H9 (cell line): ENCODE measurements around the gene CDADC1. TPM values are rescaled to one million over a fixed set of nuclear protein-coding genes. Genes with fewer than 3 reads are reported as not detected.

ENCODE experiments used
- DNase-seq: peaks from one replicate; pipeline ENCODE4 v3.0.0-alpha.2; 2017
- H2AFZ ChIP-seq: one replicate; pipeline ENCODE4 v1.6.1; 2013; ENCODE audit warnings: mild to moderate bottlenecking, low read length, control low read depth, moderate library complexity
- H2AK5ac ChIP-seq: 2 replicates; pipeline ENCODE4 v1.6.1; 2013; ENCODE audit warnings: low read length, control low read depth, mixed read lengths; ENCODE audit not compliant: insufficient read length
- H2BK120ac ChIP-seq: one replicate; pipeline ENCODE4 v1.6.1; 2013; ENCODE audit warnings: low read depth, mild to moderate bottlenecking, low read length, control low read depth, inconsistent platforms; ENCODE audit not compliant: poor library complexity, severe bottlenecking
- H2BK12ac ChIP-seq: 2 replicates; pipeline ENCODE4 v1.6.1; 2013; ENCODE audit warnings: low read length, control low read depth, mixed read lengths, low read depth; ENCODE audit not compliant: insufficient read length
- H2BK15ac ChIP-seq: 2 replicates; pipeline ENCODE4 v1.6.1; 2013; ENCODE audit warnings: low read depth, low read length, control low read depth
- H2BK20ac ChIP-seq: one replicate; pipeline ENCODE4 v1.6.1; 2013; ENCODE audit warnings: low read depth, mild to moderate bottlenecking, low read length, control low read depth, inconsistent platforms; ENCODE audit not compliant: poor library complexity, severe bottlenecking
- H2BK5ac ChIP-seq: 2 replicates; pipeline ENCODE4 v1.6.1; 2013; ENCODE audit warnings: low read length, control low read depth, mixed read lengths; ENCODE audit not compliant: insufficient read length
- H3K14ac ChIP-seq: 2 replicates; pipeline ENCODE4 v1.6.1; 2013; ENCODE audit warnings: low read length, control low read depth; ENCODE audit not compliant: insufficient read depth
- H3K18ac ChIP-seq: 2 replicates; pipeline ENCODE4 v1.6.1; 2013; ENCODE audit warnings: low read depth, mild to moderate bottlenecking, mixed read lengths, low read length, control low read depth; ENCODE audit not compliant: insufficient read length
- H3K23ac ChIP-seq: 2 replicates; pipeline ENCODE4 v1.6.1; 2013; ENCODE audit warnings: low read length, control low read depth, mixed read lengths, low read depth; ENCODE audit not compliant: insufficient read length
- H3K23me2 ChIP-seq: 2 replicates; pipeline ENCODE4 v1.6.1; 2013; ENCODE audit warnings: low read depth, mild to moderate bottlenecking, mixed read lengths, low read length, control low read depth; ENCODE audit not compliant: insufficient read length, poor library complexity, severe bottlenecking
- H3K27ac ChIP-seq: 2 replicates; pipeline ENCODE4 v1.5.1; 2013; ENCODE audit warnings: low read length, control low read depth, mixed read lengths, low read depth; ENCODE audit not compliant: insufficient read length
- H3K27me3 ChIP-seq: 2 replicates; pipeline ENCODE4 v1.6.1; 2013; ENCODE audit warnings: low read length, control low read depth, inconsistent platforms; ENCODE audit not compliant: insufficient read depth
- H3K4ac ChIP-seq: 2 replicates; pipeline ENCODE4 v1.6.1; 2013; ENCODE audit warnings: low read depth, mild to moderate bottlenecking, control low read depth, inconsistent platforms, low read length, moderate library complexity
- H3K4me1 ChIP-seq: 2 replicates; pipeline ENCODE4 v1.6.1; 2013; ENCODE audit warnings: low read length, control low read depth, inconsistent platforms; ENCODE audit not compliant: insufficient read depth
- H3K4me2 ChIP-seq: 2 replicates; pipeline ENCODE4 v1.6.1; 2013; ENCODE audit warnings: low read length, control low read depth, mixed read lengths; ENCODE audit not compliant: insufficient read length, insufficient read depth
- H3K56ac ChIP-seq: 2 replicates; pipeline ENCODE4 v1.6.1; 2013; ENCODE audit warnings: low read depth, mild to moderate bottlenecking, mixed read lengths, low read length, control low read depth; ENCODE audit not compliant: insufficient read length
- H3K79me1 ChIP-seq: 2 replicates; pipeline ENCODE4 v1.6.1; 2013; ENCODE audit warnings: low read depth, mild to moderate bottlenecking, moderate library complexity, low read length, control low read depth, inconsistent platforms; ENCODE audit not compliant: insufficient read depth, poor library complexity, severe bottlenecking
- H3K79me2 ChIP-seq: 2 replicates; pipeline ENCODE4 v1.6.1; 2013; ENCODE audit warnings: low read length, control low read depth, inconsistent platforms; ENCODE audit not compliant: insufficient read depth
- H3K9ac ChIP-seq: 2 replicates; pipeline ENCODE4 v1.6.1; 2013; ENCODE audit warnings: low read length, control low read depth, mixed read lengths; ENCODE audit not compliant: insufficient read length; ENCODE audit errors: extremely low read depth
- H3K9me3 ChIP-seq: one replicate; pipeline ENCODE4 v1.6.1; 2013; ENCODE audit warnings: low read depth, low read length, inconsistent platforms; ENCODE audit not compliant: control insufficient read depth
- H3T11ph ChIP-seq: one replicate; pipeline ENCODE4 v1.6.1; 2013; ENCODE audit warnings: mild to moderate bottlenecking, low read length, control low read depth, inconsistent platforms
- H4K20me1 ChIP-seq: one replicate; pipeline ENCODE4 v1.6.1; 2013; ENCODE audit not compliant: control insufficient read depth, insufficient read length, insufficient read depth
- H4K5ac ChIP-seq: 2 replicates; pipeline ENCODE4 v1.6.1; 2013; ENCODE audit warnings: low read depth, mild to moderate bottlenecking, mixed read lengths, low read length, control low read depth; ENCODE audit not compliant: insufficient read length
- H4K8ac ChIP-seq: replicated peaks from 2 replicates; pipeline ENCODE4 v1.6.1; 2013; ENCODE audit warnings: low read length, control low read depth, mixed read lengths, low read depth; ENCODE audit not compliant: insufficient read length
- H4K91ac ChIP-seq: 2 replicates; pipeline ENCODE4 v1.6.1; 2013; ENCODE audit warnings: low read depth, mild to moderate bottlenecking, moderate library complexity, mixed read lengths, low read length, control low read depth; ENCODE audit not compliant: insufficient read length
- H3K27ac Mint-ChIP-seq, 3 experiments: 2 replicates in 2 of 3; 3 replicates in 1 of 3; pipeline ENCODE4 v1.8.0; 2020 to 2021; ENCODE audit warnings: mixed read lengths in 3 of 3, mild to moderate bottlenecking in 1 of 3, moderate library complexity in 1 of 3
- H3K27me3 Mint-ChIP-seq: 2 replicates; pipeline ENCODE4 v1.8.0; 2021; ENCODE audit warnings: low read depth, mild to moderate bottlenecking, moderate library complexity, mixed read lengths
- H3K36me3 Mint-ChIP-seq, 3 experiments: 2 replicates in 2 of 3; 3 replicates in 1 of 3; pipeline ENCODE4 v1.8.0; 2020 to 2021; ENCODE audit warnings: low read depth in 3 of 3, mixed read lengths in 3 of 3; ENCODE audit not compliant: insufficient read depth in 1 of 3
- H3K4me1 Mint-ChIP-seq, 2 experiments: 2 replicates each; pipeline ENCODE4 v1.8.0; 2020; ENCODE audit warnings: mixed read lengths in 2 of 2
- H3K4me3 Mint-ChIP-seq, 2 experiments: 2 replicates in 1 of 2; 3 replicates in 1 of 2; pipeline ENCODE4 v1.8.0; 2020 to 2021; ENCODE audit warnings: mild to moderate bottlenecking in 2 of 2, mixed read lengths in 2 of 2, moderate library complexity in 1 of 2
- H3K9me3 Mint-ChIP-seq, 2 experiments: 2 replicates in 1 of 2; 3 replicates in 1 of 2; pipeline ENCODE4 v1.8.0; 2020; ENCODE audit warnings: mild to moderate bottlenecking in 2 of 2, mixed read lengths in 2 of 2, moderate library complexity in 1 of 2
- WGBS: extraction: QIAGEN DNeasy Blood & Tissue Kit; methylation state at CpG from one replicate; pipeline ENCODE4 v1.1.7; 2013; ENCODE audit warnings: missing lambda C conversion rate, low lambda C conversion rate, mixed read lengths; ENCODE audit not compliant: insufficient read length; ENCODE audit errors: extremely low coverage; 5-methylcytosine and 5-hydroxymethylcytosine counted together
- total RNA-seq: library from RNA; stranded (reverse); gene quantifications from 2 replicates; pipeline ENCODE4 v1.2.1, GENCODE V29; 2021
- TF ChIP-seq, protein P1 (sequence below): fragments of 200-600 bp; sonication (generic); conservative IDR thresholded peaks from 3 replicates; pipeline ENCODE4 v1.8.0; 2021; ENCODE audit warnings: antibody characterized with exemption, mild to moderate bottlenecking

CDADC1 gene
- total RNA-seq, 1 experiment from 2014 or later: 4.9 TPM

DNA sequence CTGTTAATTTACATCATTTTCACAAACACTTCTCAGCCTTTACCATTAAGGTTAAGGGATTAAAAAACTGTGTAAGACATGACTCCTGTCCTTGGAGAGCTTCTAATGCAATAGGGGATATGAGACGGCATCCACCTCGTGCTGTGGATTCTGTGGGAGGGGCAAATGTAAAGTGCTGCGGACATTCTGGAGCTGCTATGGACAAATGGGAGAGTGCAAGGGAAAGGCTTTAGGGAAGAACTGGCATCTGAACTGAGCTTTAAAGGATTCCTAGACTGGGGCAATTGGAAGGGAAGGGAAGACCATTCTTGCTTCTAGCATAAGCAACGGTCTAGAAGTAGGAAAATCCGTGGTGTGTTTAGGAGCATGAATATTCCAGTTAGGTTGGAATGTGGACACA, 31.4 kb downstream of the CDADC1 start:
- H3K56ac ChIP-seq: no peak overlapping the region
- Mint-ChIP-seq H3K4me3 (no peak overlapping the region), H3K36me3 (no peaks in the 10 kb centered on the region; a peak in 1 of 7 replicates), H3K4me1 (peaks cover 13 to 15% of the 10 kb centered on the region in 2 experiments), H3K27me3 (no peaks in the 10 kb centered on the region; the same call in 1 of the 2 replicates), H3K9me3 (no peaks in the 10 kb centered on the region), H3K27ac (peak overlapping the region in 1 of 3 experiments; percentile 7; a peak in 1 of 7 replicates)
- no peak overlapping the region for H3K4ac ChIP-seq
- H4K20me1 ChIP-seq: no peaks in the 10 kb centered on the region
- H3K4me1 ChIP-seq: peaks cover 2% of the 10 kb centered on the region; the same call in 1 of the 2 replicates
- H4K8ac ChIP-seq: no peak overlapping the region
- TF ChIP-seq, protein P1, sequence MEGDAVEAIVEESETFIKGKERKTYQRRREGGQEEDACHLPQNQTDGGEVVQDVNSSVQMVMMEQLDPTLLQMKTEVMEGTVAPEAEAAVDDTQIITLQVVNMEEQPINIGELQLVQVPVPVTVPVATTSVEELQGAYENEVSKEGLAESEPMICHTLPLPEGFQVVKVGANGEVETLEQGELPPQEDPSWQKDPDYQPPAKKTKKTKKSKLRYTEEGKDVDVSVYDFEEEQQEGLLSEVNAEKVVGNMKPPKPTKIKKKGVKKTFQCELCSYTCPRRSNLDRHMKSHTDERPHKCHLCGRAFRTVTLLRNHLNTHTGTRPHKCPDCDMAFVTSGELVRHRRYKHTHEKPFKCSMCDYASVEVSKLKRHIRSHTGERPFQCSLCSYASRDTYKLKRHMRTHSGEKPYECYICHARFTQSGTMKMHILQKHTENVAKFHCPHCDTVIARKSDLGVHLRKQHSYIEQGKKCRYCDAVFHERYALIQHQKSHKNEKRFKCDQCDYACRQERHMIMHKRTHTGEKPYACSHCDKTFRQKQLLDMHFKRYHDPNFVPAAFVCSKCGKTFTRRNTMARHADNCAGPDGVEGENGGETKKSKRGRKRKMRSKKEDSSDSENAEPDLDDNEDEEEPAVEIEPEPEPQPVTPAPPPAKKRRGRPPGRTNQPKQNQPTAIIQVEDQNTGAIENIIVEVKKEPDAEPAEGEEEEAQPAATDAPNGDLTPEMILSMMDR: no peak
- DNase-seq: no peak
- H3K14ac ChIP-seq: no peak overlapping the region
- no peaks in the 10 kb centered on the region for H3K79me2 ChIP-seq
- no peak overlapping the region for H4K91ac ChIP-seq
- H2BK12ac ChIP-seq: no peak overlapping the region
- no peaks in the 10 kb centered on the region for H3K23me2 ChIP-seq
- H3K27ac ChIP-seq: no peak overlapping the region
- H2BK15ac ChIP-seq: no peak overlapping the region
- H3K4me2 ChIP-seq: peak overlapping the region; percentile 25
- no peak overlapping the region for H3T11ph ChIP-seq
- H2AK5ac ChIP-seq: no peak overlapping the region
- H3K79me1 ChIP-seq: no peaks in the 10 kb centered on the region
- no peak overlapping the region for H3K18ac ChIP-seq
- H3K27me3 ChIP-seq: no peaks in the 10 kb centered on the region; the same call in 1 of the 2 replicates
- H2BK20ac ChIP-seq: no peak overlapping the region
- peak overlapping the region; percentile 53 for H4K5ac ChIP-seq
- H3K23ac ChIP-seq: no peak overlapping the region
- H2BK5ac ChIP-seq: no peak overlapping the region
- H2AFZ ChIP-seq: peak overlapping the region; percentile 80
- no peak overlapping the region for H2BK120ac ChIP-seq
- WGBS: no CpG with 5 or more reads among the region's 5 CpGs
- no peak overlapping the region for H3K9ac ChIP-seq
- H3K9me3 ChIP-seq: no peaks in the 10 kb centered on the region
